ENCODE data around the gene FER.
"Not testable (repeated sequence)": the region's sequence is repeated elsewhere in the genome, so short reads cannot be mapped to it uniquely, and the experiment has no call there.

FER gene

GRCh38 chr5:109045710-109046109 lies 298.0 kb downstream of the FER start:
- no peak overlapping the region for H4K5ac ChIP-seq (ENCODE audit: low read length)
- H3K4me3 ChIP-seq (ENCODE audit: low read length), result no peak overlapping the region
- no peak for DNase-seq
- H3K79me2 ChIP-seq (ENCODE audit: control insufficient read depth, insufficient read depth, low read length), result no peaks in the 10 kb centered on the region
- H3K23ac ChIP-seq (ENCODE audit: low read length), result no peak overlapping the region
- H2BK120ac ChIP-seq (ENCODE audit: low read depth, low read length), result no peak overlapping the region
- H3K9ac ChIP-seq (ENCODE audit: low read length), result no peak overlapping the region
- no peak overlapping the region for H2BK5ac ChIP-seq (ENCODE audit: low read length)
- no peak overlapping the region for H3K4me2 ChIP-seq (ENCODE audit: low read length)
- H2AK5ac ChIP-seq (ENCODE audit: low read length), result no peak overlapping the region
- no peak overlapping the region for H3K4ac ChIP-seq (ENCODE audit: low read depth, low read length)
- H3K4me1 ChIP-seq (ENCODE audit: control insufficient read depth, low read depth, low read length), result no peaks in the 10 kb centered on the region
- H3K18ac ChIP-seq (ENCODE audit: low read length), result no peak overlapping the region
- H2BK15ac ChIP-seq (replicated peaks; ENCODE audit: low read depth), result no peak overlapping the region
- no peak overlapping the region for H3K27ac ChIP-seq (ENCODE audit: low read depth, low read length)
- no peaks in the 10 kb centered on the region for H3K36me3 ChIP-seq (ENCODE audit: control insufficient read depth, insufficient read depth, low read length)
- H3K56ac ChIP-seq (ENCODE audit: low read length), result no peak overlapping the region
- no peak overlapping the region for H4K8ac ChIP-seq (ENCODE audit: low read depth, low read length)
- H3K27me3 ChIP-seq (ENCODE audit: insufficient read depth, low read length, poor library complexity), result no peaks in the 10 kb centered on the region
- no peaks in the 10 kb centered on the region for H3K79me1 ChIP-seq (ENCODE audit: low read length)
- WGBS (ENCODE audit: extremely low coverage, insufficient coverage, low lambda C conversion rate), result no CpG with 5 or more reads among the region's 2 CpGs

GRCh38 chr5:109049565-109049964 lies 301.9 kb downstream of the FER start:
- no peak overlapping the region for H3K27ac ChIP-seq (ENCODE audit: low read depth, low read length)
- no CpG with 5 or more reads among the region's 1 CpG for WGBS (ENCODE audit: extremely low coverage, insufficient coverage, low lambda C conversion rate)

GRCh38 chr5:109050321-109050720 lies 302.6 kb downstream of the FER start:
- DNase-seq; H2BK5ac ChIP-seq (ENCODE audit: low read length); H3K4me3 ChIP-seq (ENCODE audit: low read length); H3K4ac ChIP-seq (ENCODE audit: low read depth, low read length); H3K27ac ChIP-seq (ENCODE audit: low read depth, low read length); H3K56ac ChIP-seq (ENCODE audit: low read length); H3K79me1 ChIP-seq (ENCODE audit: low read length); H3K4me2 ChIP-seq (ENCODE audit: low read length); H3K27me3 ChIP-seq (ENCODE audit: insufficient read depth, low read length, poor library complexity); H3K18ac ChIP-seq (ENCODE audit: low read length); H2AK5ac ChIP-seq (ENCODE audit: low read length); H3K79me2 ChIP-seq (ENCODE audit: control insufficient read depth, insufficient read depth, low read length); H4K8ac ChIP-seq (ENCODE audit: low read depth, low read length); H2BK15ac ChIP-seq (replicated peaks; ENCODE audit: low read depth); H3K36me3 ChIP-seq (ENCODE audit: control insufficient read depth, insufficient read depth, low read length); H3K23ac ChIP-seq (ENCODE audit: low read length); H3K9ac ChIP-seq (ENCODE audit: low read length); H2BK120ac ChIP-seq (ENCODE audit: low read depth, low read length); H4K5ac ChIP-seq (ENCODE audit: low read length); H3K4me1 ChIP-seq (ENCODE audit: control insufficient read depth, low read depth, low read length): not testable (repeated sequence)
- no CpG with 5 or more reads among the region's 1 CpG for WGBS (ENCODE audit: extremely low coverage, insufficient coverage, low lambda C conversion rate)

More at GRCh38 chr5:109049565-109049964, 301.9 kb downstream of the FER start:
- Histone ChIP-seq H3K56ac (ENCODE audit: low read length) (no peak overlapping the region), H3K4ac (ENCODE audit: low read depth, low read length) (no peak overlapping the region), H3K79me2 (ENCODE audit: control insufficient read depth, insufficient read depth, low read length) (no peaks in the 10 kb centered on the region), H3K79me1 (ENCODE audit: low read length) (no peaks in the 10 kb centered on the region), H3K4me1 (ENCODE audit: control insufficient read depth, low read depth, low read length) (no peaks in the 10 kb centered on the region), H3K36me3 (ENCODE audit: control insufficient read depth, insufficient read depth, low read length) (no peaks in the 10 kb centered on the region), H3K27me3 (ENCODE audit: insufficient read depth, low read length, poor library complexity) (no peaks in the 10 kb centered on the region), H2BK5ac (ENCODE audit: low read length) (no peak overlapping the region), H2AK5ac (ENCODE audit: low read length) (no peak overlapping the region), H3K23ac (ENCODE audit: low read length) (no peak overlapping the region), H3K18ac (ENCODE audit: low read length) (no peak overlapping the region), H2BK120ac (ENCODE audit: low read depth, low read length) (no peak overlapping the region), H3K4me3 (ENCODE audit: low read length) (no peak overlapping the region), H4K8ac (ENCODE audit: low read depth, low read length) (no peak overlapping the region), H2BK15ac (replicated peaks; ENCODE audit: low read depth) (no peak overlapping the region), H4K5ac (ENCODE audit: low read length) (no peak overlapping the region), H3K4me2 (ENCODE audit: low read length) (no peak overlapping the region), H3K9ac (ENCODE audit: low read length) (no peak overlapping the region)
- DNase-seq, result no peak

GRCh38 chr5:109052216-109052615 lies 304.5 kb downstream of the FER start:
- not testable (repeated sequence) for H3K27me3 ChIP-seq (ENCODE audit: insufficient read depth, low read length, poor library complexity); H3K4me3 ChIP-seq (ENCODE audit: low read length); H3K4me2 ChIP-seq (ENCODE audit: low read length); H4K8ac ChIP-seq (ENCODE audit: low read depth, low read length); H3K36me3 ChIP-seq (ENCODE audit: control insufficient read depth, insufficient read depth, low read length); H2BK120ac ChIP-seq (ENCODE audit: low read depth, low read length); H4K5ac ChIP-seq (ENCODE audit: low read length); H3K4ac ChIP-seq (ENCODE audit: low read depth, low read length); DNase-seq; H2BK15ac ChIP-seq (replicated peaks; ENCODE audit: low read depth); H2AK5ac ChIP-seq (ENCODE audit: low read length); H3K18ac ChIP-seq (ENCODE audit: low read length); H3K79me2 ChIP-seq (ENCODE audit: control insufficient read depth, insufficient read depth, low read length); H3K4me1 ChIP-seq (ENCODE audit: control insufficient read depth, low read depth, low read length); H3K9ac ChIP-seq (ENCODE audit: low read length); H3K23ac ChIP-seq (ENCODE audit: low read length); H3K27ac ChIP-seq (ENCODE audit: low read depth, low read length); H3K56ac ChIP-seq (ENCODE audit: low read length); H2BK5ac ChIP-seq (ENCODE audit: low read length); H3K79me1 ChIP-seq (ENCODE audit: low read length)
- WGBS (ENCODE audit: extremely low coverage, insufficient coverage, low lambda C conversion rate), result no CpG with 5 or more reads among the region's 5 CpGs

- Histone ChIP-seq H4K8ac (ENCODE audit: low read depth, low read length) (no peak overlapping the region), H3K23ac (ENCODE audit: low read length) (no peak overlapping the region), H2BK120ac (ENCODE audit: low read depth, low read length) (no peak overlapping the region), H3K4me2 (ENCODE audit: low read length) (no peak overlapping the region), H3K27ac (ENCODE audit: low read depth, low read length) (no peak overlapping the region), H2AK5ac (ENCODE audit: low read length) (no peak overlapping the region), H3K79me2 (ENCODE audit: control insufficient read depth, insufficient read depth, low read length) (no peaks in the 10 kb centered on the region), H3K18ac (ENCODE audit: low read length) (no peak overlapping the region), H3K27me3 (ENCODE audit: insufficient read depth, low read length, poor library complexity) (no peaks in the 10 kb centered on the region), H3K79me1 (ENCODE audit: low read length) (no peaks in the 10 kb centered on the region), H3K9ac (ENCODE audit: low read length) (no peak overlapping the region), H3K4me3 (ENCODE audit: low read length) (no peak overlapping the region), H2BK15ac (replicated peaks; ENCODE audit: low read depth) (no peak overlapping the region), H3K4me1 (ENCODE audit: control insufficient read depth, low read depth, low read length) (no peaks in the 10 kb centered on the region), H3K4ac (ENCODE audit: low read depth, low read length) (no peak overlapping the region), H4K5ac (ENCODE audit: low read length) (no peak overlapping the region), H3K36me3 (ENCODE audit: control insufficient read depth, insufficient read depth, low read length) (no peaks in the 10 kb centered on the region), H3K56ac (ENCODE audit: low read length) (no peak overlapping the region), H2BK5ac (ENCODE audit: low read length) (no peak overlapping the region)
- DNase-seq, result no peak
- no CpG with 5 or more reads among the region's 4 CpGs for WGBS (ENCODE audit: extremely low coverage, insufficient coverage, low lambda C conversion rate)
Observed at GRCh38 chr5:109053995-109054417, 306.3 kb downstream of the FER start.

- Histone ChIP-seq H3K9ac (ENCODE audit: low read length) (no peak overlapping the region), H2BK120ac (ENCODE audit: low read depth, low read length) (no peak overlapping the region), H3K56ac (ENCODE audit: low read length) (no peak overlapping the region), H2BK5ac (ENCODE audit: low read length) (no peak overlapping the region), H3K27ac (ENCODE audit: low read depth, low read length) (no peak overlapping the region), H2BK15ac (replicated peaks; ENCODE audit: low read depth) (no peak overlapping the region), H3K79me1 (ENCODE audit: low read length) (no peaks in the 10 kb centered on the region), H3K36me3 (ENCODE audit: control insufficient read depth, insufficient read depth, low read length) (no peaks in the 10 kb centered on the region), H4K5ac (ENCODE audit: low read length) (no peak overlapping the region), H3K4me1 (ENCODE audit: control insufficient read depth, low read depth, low read length) (no peaks in the 10 kb centered on the region), H2AK5ac (ENCODE audit: low read length) (no peak overlapping the region), H3K4ac (ENCODE audit: low read depth, low read length) (no peak overlapping the region), H3K27me3 (ENCODE audit: insufficient read depth, low read length, poor library complexity) (no peaks in the 10 kb centered on the region), H3K79me2 (ENCODE audit: control insufficient read depth, insufficient read depth, low read length) (no peaks in the 10 kb centered on the region), H3K4me2 (ENCODE audit: low read length) (no peak overlapping the region), H3K18ac (ENCODE audit: low read length) (no peak overlapping the region), H4K8ac (ENCODE audit: low read depth, low read length) (no peak overlapping the region), H3K23ac (ENCODE audit: low read length) (no peak overlapping the region), H3K4me3 (ENCODE audit: low read length) (no peak overlapping the region)
- no peak for DNase-seq
- no CpG with 5 or more reads among the region's 7 CpGs for WGBS (ENCODE audit: extremely low coverage, insufficient coverage, low lambda C conversion rate)
Observed at GRCh38 chr5:109060378-109061025, 312.8 kb downstream of the FER start.

All from mesendoderm (in vitro differentiated cells).